LoVo (cell line): ENCODE data around the gene DRAP1.

Experiments
- DNase-seq: peaks from one replicate; pipeline ENCODE4 v3.0.0-alpha.2; 2016; ENCODE audit warnings: low spot score

Gene DRAP1

GRCh38 chr11:65919141-65919572 lies at the start of gene DRAP1:
Gene DRAP1 (plus strand): TSS chr11:65919426. CDS start chr11:65919502, 76 bp downstream.
- peak; percentile 98 for DNase-seq

- DNase-seq = no peak
Measured at GRCh38 chr11:65869643-65870306, 49.5 kb upstream of the DRAP1 start.

- no peak for DNase-seq
Measured at GRCh38 chr11:65870307-65870658, 48.9 kb upstream of the DRAP1 start.

GRCh38 chr11:65870706-65871681 lies 48.2 kb upstream of the DRAP1 start:
- DNase-seq = no peak

GRCh38 chr11:65871811-65872548 lies 47.2 kb upstream of the DRAP1 start:
- no peak for DNase-seq

- DNase-seq = no peak
Measured at GRCh38 chr11:65872586-65873317, 46.5 kb upstream of the DRAP1 start, which contains the start of gene EFEMP2. Gene EFEMP2 (minus strand): TSS chr11:65872800. CDS start chr11:65872354, 446 bp downstream.

GRCh38 chr11:65873318-65874156 lies 45.7 kb upstream of the DRAP1 start:
- peak; percentile 94 for DNase-seq

- DNase-seq = no peak
Measured at GRCh38 chr11:65879617-65880016, 39.6 kb upstream of the DRAP1 start, which contains the start of gene CTSW. Gene CTSW (plus strand): TSS chr11:65879837. CDS start chr11:65879855, 18 bp downstream.

GRCh38 chr11:65880027-65880426 lies 39.2 kb upstream of the DRAP1 start:
- DNase-seq = no peak

- no peak for DNase-seq
Measured at GRCh38 chr11:65880844-65881421, 38.3 kb upstream of the DRAP1 start.

- no peak for DNase-seq
Measured at GRCh38 chr11:65882120-65883057, 36.8 kb upstream of the DRAP1 start.

- DNase-seq = no peak
Measured at GRCh38 chr11:65883058-65883761, 36.0 kb upstream of the DRAP1 start.

GRCh38 chr11:65883786-65884715 lies 35.2 kb upstream of the DRAP1 start:
- DNase-seq = no peak

GRCh38 chr11:65884716-65885092 lies 34.5 kb upstream of the DRAP1 start:
- DNase-seq = peak; percentile 74

- no peak for DNase-seq
Measured at GRCh38 chr11:65885231-65885630, 34.0 kb upstream of the DRAP1 start.

- no peak for DNase-seq
Measured at GRCh38 chr11:65885808-65886536, 33.3 kb upstream of the DRAP1 start.
